H9 (cell line): ENCODE data around the gene RERE. TPM values are rescaled to one million over a fixed set of nuclear protein-coding genes. Genes with fewer than 3 reads are reported as not detected.
A peak's percentile ranks its signal among the peaks of the same experiment; 100 is the strongest.

Experiments used
- DNase-seq: peaks from one replicate; pipeline ENCODE4 v3.0.0-alpha.2; 2017
- H2AFZ ChIP-seq: one replicate; pipeline ENCODE4 v1.6.1; 2013; ENCODE audit warnings: mild to moderate bottlenecking, low read length, control low read depth, moderate library complexity
- H2AK5ac ChIP-seq: 2 replicates; pipeline ENCODE4 v1.6.1; 2013; ENCODE audit warnings: low read length, control low read depth, mixed read lengths; ENCODE audit not compliant: insufficient read length
- H2BK120ac ChIP-seq: one replicate; pipeline ENCODE4 v1.6.1; 2013; ENCODE audit warnings: low read depth, mild to moderate bottlenecking, low read length, control low read depth, inconsistent platforms; ENCODE audit not compliant: poor library complexity, severe bottlenecking
- H2BK12ac ChIP-seq: 2 replicates; pipeline ENCODE4 v1.6.1; 2013; ENCODE audit warnings: low read length, control low read depth, mixed read lengths, low read depth; ENCODE audit not compliant: insufficient read length
- H2BK15ac ChIP-seq: 2 replicates; pipeline ENCODE4 v1.6.1; 2013; ENCODE audit warnings: low read depth, low read length, control low read depth
- H2BK20ac ChIP-seq: one replicate; pipeline ENCODE4 v1.6.1; 2013; ENCODE audit warnings: low read depth, mild to moderate bottlenecking, low read length, control low read depth, inconsistent platforms; ENCODE audit not compliant: poor library complexity, severe bottlenecking
- H2BK5ac ChIP-seq: 2 replicates; pipeline ENCODE4 v1.6.1; 2013; ENCODE audit warnings: low read length, control low read depth, mixed read lengths; ENCODE audit not compliant: insufficient read length
- H3K14ac ChIP-seq: 2 replicates; pipeline ENCODE4 v1.6.1; 2013; ENCODE audit warnings: low read length, control low read depth; ENCODE audit not compliant: insufficient read depth
- H3K18ac ChIP-seq: 2 replicates; pipeline ENCODE4 v1.6.1; 2013; ENCODE audit warnings: low read depth, mild to moderate bottlenecking, mixed read lengths, low read length, control low read depth; ENCODE audit not compliant: insufficient read length
- H3K23ac ChIP-seq: 2 replicates; pipeline ENCODE4 v1.6.1; 2013; ENCODE audit warnings: low read length, control low read depth, mixed read lengths, low read depth; ENCODE audit not compliant: insufficient read length
- H3K23me2 ChIP-seq: 2 replicates; pipeline ENCODE4 v1.6.1; 2013; ENCODE audit warnings: low read depth, mild to moderate bottlenecking, mixed read lengths, low read length, control low read depth; ENCODE audit not compliant: insufficient read length, poor library complexity, severe bottlenecking
- H3K27ac ChIP-seq: 2 replicates; pipeline ENCODE4 v1.5.1; 2013; ENCODE audit warnings: low read length, control low read depth, mixed read lengths, low read depth; ENCODE audit not compliant: insufficient read length
- H3K27me3 ChIP-seq: 2 replicates; pipeline ENCODE4 v1.6.1; 2013; ENCODE audit warnings: low read length, control low read depth, inconsistent platforms; ENCODE audit not compliant: insufficient read depth
- H3K4ac ChIP-seq: 2 replicates; pipeline ENCODE4 v1.6.1; 2013; ENCODE audit warnings: low read depth, mild to moderate bottlenecking, control low read depth, inconsistent platforms, low read length, moderate library complexity
- H3K4me1 ChIP-seq: 2 replicates; pipeline ENCODE4 v1.6.1; 2013; ENCODE audit warnings: low read length, control low read depth, inconsistent platforms; ENCODE audit not compliant: insufficient read depth
- H3K4me2 ChIP-seq: 2 replicates; pipeline ENCODE4 v1.6.1; 2013; ENCODE audit warnings: low read length, control low read depth, mixed read lengths; ENCODE audit not compliant: insufficient read length, insufficient read depth
- H3K56ac ChIP-seq: 2 replicates; pipeline ENCODE4 v1.6.1; 2013; ENCODE audit warnings: low read depth, mild to moderate bottlenecking, mixed read lengths, low read length, control low read depth; ENCODE audit not compliant: insufficient read length
- H3K79me1 ChIP-seq: 2 replicates; pipeline ENCODE4 v1.6.1; 2013; ENCODE audit warnings: low read depth, mild to moderate bottlenecking, moderate library complexity, low read length, control low read depth, inconsistent platforms; ENCODE audit not compliant: insufficient read depth, poor library complexity, severe bottlenecking
- H3K79me2 ChIP-seq: 2 replicates; pipeline ENCODE4 v1.6.1; 2013; ENCODE audit warnings: low read length, control low read depth, inconsistent platforms; ENCODE audit not compliant: insufficient read depth
- H3K9ac ChIP-seq: 2 replicates; pipeline ENCODE4 v1.6.1; 2013; ENCODE audit warnings: low read length, control low read depth, mixed read lengths; ENCODE audit not compliant: insufficient read length; ENCODE audit errors: extremely low read depth
- H3K9me3 ChIP-seq: one replicate; pipeline ENCODE4 v1.6.1; 2013; ENCODE audit warnings: low read depth, low read length, inconsistent platforms; ENCODE audit not compliant: control insufficient read depth
- H3T11ph ChIP-seq: one replicate; pipeline ENCODE4 v1.6.1; 2013; ENCODE audit warnings: mild to moderate bottlenecking, low read length, control low read depth, inconsistent platforms
- H4K20me1 ChIP-seq: one replicate; pipeline ENCODE4 v1.6.1; 2013; ENCODE audit not compliant: control insufficient read depth, insufficient read length, insufficient read depth
- H4K5ac ChIP-seq: 2 replicates; pipeline ENCODE4 v1.6.1; 2013; ENCODE audit warnings: low read depth, mild to moderate bottlenecking, mixed read lengths, low read length, control low read depth; ENCODE audit not compliant: insufficient read length
- H4K8ac ChIP-seq: replicated peaks from 2 replicates; pipeline ENCODE4 v1.6.1; 2013; ENCODE audit warnings: low read length, control low read depth, mixed read lengths, low read depth; ENCODE audit not compliant: insufficient read length
- H4K91ac ChIP-seq: 2 replicates; pipeline ENCODE4 v1.6.1; 2013; ENCODE audit warnings: low read depth, mild to moderate bottlenecking, moderate library complexity, mixed read lengths, low read length, control low read depth; ENCODE audit not compliant: insufficient read length
- H3K27ac Mint-ChIP-seq, 3 experiments: 2 replicates in 2 of 3; 3 replicates in 1 of 3; pipeline ENCODE4 v1.8.0; 2020 to 2021; ENCODE audit warnings: mixed read lengths in 3 of 3, mild to moderate bottlenecking in 1 of 3, moderate library complexity in 1 of 3
- H3K27me3 Mint-ChIP-seq: 2 replicates; pipeline ENCODE4 v1.8.0; 2021; ENCODE audit warnings: low read depth, mild to moderate bottlenecking, moderate library complexity, mixed read lengths
- H3K36me3 Mint-ChIP-seq, 3 experiments: 2 replicates in 2 of 3; 3 replicates in 1 of 3; pipeline ENCODE4 v1.8.0; 2020 to 2021; ENCODE audit warnings: low read depth in 3 of 3, mixed read lengths in 3 of 3; ENCODE audit not compliant: insufficient read depth in 1 of 3
- H3K4me1 Mint-ChIP-seq, 2 experiments: 2 replicates each; pipeline ENCODE4 v1.8.0; 2020; ENCODE audit warnings: mixed read lengths in 2 of 2
- H3K4me3 Mint-ChIP-seq, 2 experiments: 2 replicates in 1 of 2; 3 replicates in 1 of 2; pipeline ENCODE4 v1.8.0; 2020 to 2021; ENCODE audit warnings: mild to moderate bottlenecking in 2 of 2, mixed read lengths in 2 of 2, moderate library complexity in 1 of 2
- H3K9me3 Mint-ChIP-seq, 2 experiments: 2 replicates in 1 of 2; 3 replicates in 1 of 2; pipeline ENCODE4 v1.8.0; 2020; ENCODE audit warnings: mild to moderate bottlenecking in 2 of 2, mixed read lengths in 2 of 2, moderate library complexity in 1 of 2
- WGBS: extraction: QIAGEN DNeasy Blood & Tissue Kit; methylation state at CpG from one replicate; pipeline ENCODE4 v1.1.7; 2013; ENCODE audit warnings: missing lambda C conversion rate, low lambda C conversion rate, mixed read lengths; ENCODE audit not compliant: insufficient read length; ENCODE audit errors: extremely low coverage; 5-methylcytosine and 5-hydroxymethylcytosine counted together
- total RNA-seq: library from RNA; stranded (reverse); gene quantifications from 2 replicates; pipeline ENCODE4 v1.2.1, GENCODE V29; 2021
- TF ChIP-seq, protein P1 (sequence below): fragments of 200-600 bp; sonication (generic); conservative IDR thresholded peaks from 3 replicates; pipeline ENCODE4 v1.8.0; 2021; ENCODE audit warnings: antibody characterized with exemption, mild to moderate bottlenecking

Gene RERE
- total RNA-seq, 1 experiment from 2014 or later, result 103 TPM

DNA sequence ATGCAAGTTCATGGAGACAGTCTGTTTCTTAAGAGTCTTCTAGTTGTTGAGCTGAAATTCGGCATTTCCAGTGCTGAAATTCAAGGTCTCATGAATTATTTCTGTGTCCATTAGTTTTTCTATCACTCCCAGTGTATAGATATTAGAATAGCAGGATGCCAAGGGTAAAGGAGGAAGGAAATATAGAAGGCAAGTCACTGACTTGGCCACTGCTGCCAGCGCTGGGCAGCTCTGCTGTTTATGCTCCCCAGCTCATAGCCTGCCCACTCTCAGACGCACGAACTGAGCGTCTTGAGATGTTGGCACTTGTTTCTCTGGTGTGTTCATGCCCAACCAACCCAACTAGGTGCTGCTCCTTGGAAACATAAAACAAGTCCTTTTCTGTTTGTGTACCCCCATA lies 389.5 kb downstream of the RERE start:
- no peak overlapping the region for H2BK15ac ChIP-seq
- H3K18ac ChIP-seq, result no peak overlapping the region
- no peak overlapping the region for H2BK120ac ChIP-seq
- peaks cover 5% of the 10 kb centered on the region for H3K23me2 ChIP-seq
- peaks cover 3% of the 10 kb centered on the region for H3K79me1 ChIP-seq
- no peaks in the 10 kb centered on the region for H3K27me3 ChIP-seq
- no peaks in the 10 kb centered on the region; the same call in 1 of the 2 replicates for H3K79me2 ChIP-seq
- no peak overlapping the region for H2BK12ac ChIP-seq
- Mint-ChIP-seq H3K36me3 (no peaks in the 10 kb centered on the region), H3K4me1 (peaks cover 44 to 56% of the 10 kb centered on the region in 2 experiments), H3K27me3 (no peaks in the 10 kb centered on the region), H3K9me3 (no peaks in the 10 kb centered on the region), H3K4me3 (no peak overlapping the region), H3K27ac (peak overlapping the region in 1 of 3 experiments; percentile 45; a peak in 2 of 7 replicates)
- no peak overlapping the region for H3K23ac ChIP-seq
- peaks cover 2% of the 10 kb centered on the region; the same call in 1 of the 2 replicates for H3K4me1 ChIP-seq
- H2AK5ac ChIP-seq, result no peak overlapping the region
- H3K9ac ChIP-seq, result no peak overlapping the region
- no peak overlapping the region for H4K91ac ChIP-seq
- H3K4me2 ChIP-seq, result no peak overlapping the region
- WGBS, result no CpG with 5 or more reads among the region's 5 CpGs
- H3K14ac ChIP-seq, result no peak overlapping the region
- TF ChIP-seq, protein P1, sequence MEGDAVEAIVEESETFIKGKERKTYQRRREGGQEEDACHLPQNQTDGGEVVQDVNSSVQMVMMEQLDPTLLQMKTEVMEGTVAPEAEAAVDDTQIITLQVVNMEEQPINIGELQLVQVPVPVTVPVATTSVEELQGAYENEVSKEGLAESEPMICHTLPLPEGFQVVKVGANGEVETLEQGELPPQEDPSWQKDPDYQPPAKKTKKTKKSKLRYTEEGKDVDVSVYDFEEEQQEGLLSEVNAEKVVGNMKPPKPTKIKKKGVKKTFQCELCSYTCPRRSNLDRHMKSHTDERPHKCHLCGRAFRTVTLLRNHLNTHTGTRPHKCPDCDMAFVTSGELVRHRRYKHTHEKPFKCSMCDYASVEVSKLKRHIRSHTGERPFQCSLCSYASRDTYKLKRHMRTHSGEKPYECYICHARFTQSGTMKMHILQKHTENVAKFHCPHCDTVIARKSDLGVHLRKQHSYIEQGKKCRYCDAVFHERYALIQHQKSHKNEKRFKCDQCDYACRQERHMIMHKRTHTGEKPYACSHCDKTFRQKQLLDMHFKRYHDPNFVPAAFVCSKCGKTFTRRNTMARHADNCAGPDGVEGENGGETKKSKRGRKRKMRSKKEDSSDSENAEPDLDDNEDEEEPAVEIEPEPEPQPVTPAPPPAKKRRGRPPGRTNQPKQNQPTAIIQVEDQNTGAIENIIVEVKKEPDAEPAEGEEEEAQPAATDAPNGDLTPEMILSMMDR, result no peak
- no peak overlapping the region for H2BK5ac ChIP-seq
- no peak overlapping the region for H3K27ac ChIP-seq
- H4K20me1 ChIP-seq, result no peaks in the 10 kb centered on the region
- no peak overlapping the region for H3K56ac ChIP-seq
- H3K9me3 ChIP-seq, result no peaks in the 10 kb centered on the region
- H4K8ac ChIP-seq, result no peak overlapping the region
- no peak overlapping the region for H3K4ac ChIP-seq
- H4K5ac ChIP-seq, result no peak overlapping the region
- no peak overlapping the region for H2AFZ ChIP-seq
- H3T11ph ChIP-seq, result no peak overlapping the region
- H2BK20ac ChIP-seq, result no peak overlapping the region
- no peak for DNase-seq
